Cardiac septum (tissue), 1 donor: ENCODE data around the gene CDR2. TPM values are rescaled to one million over a fixed set of nuclear protein-coding genes. Genes with fewer than 3 reads are reported as not detected.
A peak's percentile ranks its signal among the peaks of the same experiment; 100 is the strongest.

Experiments used
- DNase-seq: peaks from one replicate; pipeline ENCODE4 v3.0.0-alpha.2; 2020; ENCODE audit warnings: low spot score
- intact Hi-C: fragments of 100-400 bp; cut with DNase I; formaldehyde crosslinking; loops from one replicate; pipeline ENCODE4 v1.14.0; 2022
- total RNA-seq: library from RNA; stranded (reverse); fragmentation: NEBNext Ultra II Directional; extraction: Animal tissue kit (Norgen Biotek cat#: 25700); gene quantifications from one replicate; pipeline ENCODE4 v1.2.1, GENCODE V29; 2021
- donor health status: DM: no; HTN: no; CAD: no.

The CDR2 gene
- total RNA-seq, 1 donor from 2014 or later: 8.5 TPM

DNA sequence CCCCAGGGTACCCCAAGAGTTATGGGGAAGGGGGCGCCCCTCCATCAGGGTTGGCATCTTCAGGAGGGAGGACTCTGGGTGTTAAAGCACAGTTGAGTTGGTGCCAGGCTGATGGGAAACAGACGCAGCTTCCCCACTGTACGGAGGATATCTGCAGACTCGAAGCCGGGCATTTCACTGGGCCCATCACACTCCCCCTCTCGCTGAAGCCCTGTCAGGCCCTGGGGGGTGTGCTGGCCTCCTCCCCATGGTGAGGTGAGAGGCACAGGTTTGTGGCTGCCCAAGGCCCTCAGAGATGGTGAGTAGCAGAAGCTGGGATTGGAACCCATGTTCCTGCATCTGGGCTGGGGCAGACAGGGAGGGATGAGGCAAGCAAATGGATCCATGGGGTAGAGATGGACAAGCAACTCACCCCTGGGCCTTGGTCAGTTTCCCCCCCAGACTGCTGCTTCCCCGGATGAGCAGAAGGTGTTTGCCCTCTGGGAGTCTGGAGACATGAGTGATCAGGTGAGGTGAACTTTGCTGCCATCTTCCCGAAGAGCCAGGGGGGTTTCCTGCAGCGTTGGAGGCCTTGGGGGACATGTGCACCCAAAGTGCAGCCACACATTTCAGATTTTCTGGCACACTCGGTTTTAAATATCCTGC, 46.2 kb downstream of the CDR2 start:
- no peak for DNase-seq
- intact Hi-C loops: loop anchor here (10.0 kb wide), 1 partner anchor 87 kb away; no protein-coding TSS in a partner anchor

GRCh38 chr16:22327446-22327775, 47.0 kb downstream of the CDR2 start:
- intact Hi-C loops: loop anchor here (10.0 kb wide), 1 partner anchor 87 kb away; no protein-coding TSS in a partner anchor
- DNase-seq: peak; percentile 64

GRCh38 chr16:22326771-22327445, 47.5 kb downstream of the CDR2 start:
- intact Hi-C loops: loop anchor here (10.0 kb wide), 1 partner anchor 88 kb away; no protein-coding TSS in a partner anchor

DNA sequence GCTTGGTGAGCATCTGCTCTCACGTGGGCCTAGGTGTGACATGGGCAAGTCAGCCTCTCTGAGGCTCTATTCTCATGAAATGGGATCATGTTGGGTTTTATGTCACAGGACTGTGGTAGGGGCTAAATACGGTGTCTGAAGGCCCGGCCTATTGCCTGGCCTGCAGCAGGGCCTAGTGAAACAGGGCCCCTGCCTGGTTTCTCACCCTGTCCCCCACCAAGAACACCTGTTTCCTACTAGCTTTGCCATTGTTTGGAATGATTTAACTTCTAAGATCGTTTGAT, 48.1 kb downstream of the CDR2 start:
- DNase-seq: no peak
- intact Hi-C loops: loop anchor here (10.0 kb wide), 1 partner anchor 88 kb away; no protein-coding TSS in a partner anchor

More at GRCh38 chr16:22326771-22327445, 47.5 kb downstream of the CDR2 start:
- DNase-seq: peak; percentile 69

DNA sequence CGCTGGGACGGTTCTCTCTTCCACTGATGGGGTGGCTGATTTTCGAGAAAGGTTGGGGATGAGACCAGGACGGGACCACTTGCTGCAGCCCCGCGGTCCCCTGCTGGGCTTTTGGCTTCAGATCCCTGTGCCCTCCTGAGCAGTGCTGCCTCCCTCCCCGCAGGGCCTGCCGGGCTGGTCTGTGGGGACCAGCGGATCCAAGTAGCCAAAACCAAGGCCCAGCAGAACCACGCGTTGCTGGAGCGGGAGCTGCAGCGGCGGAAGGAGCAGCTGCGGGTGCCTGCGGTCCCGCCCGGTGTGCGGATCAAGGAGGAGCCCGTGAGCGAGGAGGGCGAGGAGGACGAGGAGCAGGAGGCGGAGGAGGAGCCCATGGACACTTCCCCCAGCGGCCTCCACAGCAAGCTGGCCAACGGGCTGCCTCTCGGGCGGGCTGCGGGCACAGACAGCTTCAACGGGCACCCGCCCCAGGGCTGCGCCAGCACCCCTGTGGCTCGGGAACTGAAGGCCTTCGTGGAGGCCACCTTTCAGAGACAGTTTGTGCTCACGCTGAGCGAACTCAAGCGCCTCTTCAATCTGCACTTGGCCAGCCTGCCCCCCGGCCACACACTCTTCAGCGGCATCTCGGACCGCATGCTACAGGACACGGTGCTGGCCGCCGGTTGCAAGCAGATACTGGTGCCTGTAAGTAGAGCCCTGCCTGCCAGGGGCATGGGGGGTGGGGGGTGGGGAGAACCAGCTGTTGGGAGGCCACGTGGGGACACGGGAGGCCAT, 48.6 kb downstream of the CDR2 start:
- intact Hi-C loops: loop anchor here (10.0 kb wide), 1 partner anchor 89 kb away; no protein-coding TSS in a partner anchor
- peak; percentile 74 for DNase-seq

DNA sequence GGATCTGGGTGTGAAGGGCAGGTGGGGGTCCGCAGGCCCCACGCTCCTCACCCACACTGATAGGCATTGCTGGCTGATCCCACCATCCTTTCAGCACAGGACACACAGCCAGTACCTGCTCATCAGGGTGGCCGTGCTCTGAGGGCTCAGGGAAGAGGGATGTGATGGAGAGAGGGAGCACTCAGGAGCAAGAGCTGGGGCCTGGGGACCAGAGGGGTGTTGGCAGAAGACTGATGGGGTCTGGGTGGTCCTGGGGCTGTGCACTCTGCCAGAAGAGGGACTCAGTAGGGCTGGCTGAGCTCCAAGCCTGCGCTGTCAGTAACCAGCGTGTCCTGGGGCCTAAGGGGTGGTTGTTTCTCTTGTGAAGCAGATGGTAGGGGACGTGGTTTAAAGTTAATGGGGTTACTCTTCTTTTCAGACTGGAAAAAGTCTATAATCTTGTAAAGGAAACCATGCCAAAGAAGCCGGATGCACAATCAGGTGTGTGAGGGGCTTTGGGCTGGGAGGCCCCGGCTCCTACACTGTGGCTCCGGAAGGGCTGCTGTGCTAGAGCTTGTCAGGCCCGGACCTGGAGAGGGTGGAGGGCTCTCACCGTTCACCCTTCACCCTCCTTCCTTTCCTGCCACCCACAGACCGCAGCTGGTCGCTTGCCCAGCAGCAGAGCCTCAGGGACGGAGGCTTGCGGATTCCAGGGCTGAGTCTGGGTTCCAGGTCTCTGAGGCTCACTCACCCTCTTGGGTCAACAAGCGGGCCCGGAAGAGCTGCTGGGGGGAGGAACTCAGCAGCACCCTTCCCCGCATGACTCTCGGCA, 49.4 kb downstream of the CDR2 start:
- intact Hi-C loops: loop anchor here (10.0 kb wide), 1 partner anchor 90 kb away; no protein-coding TSS in a partner anchor
- DNase-seq: no peak

DNA sequence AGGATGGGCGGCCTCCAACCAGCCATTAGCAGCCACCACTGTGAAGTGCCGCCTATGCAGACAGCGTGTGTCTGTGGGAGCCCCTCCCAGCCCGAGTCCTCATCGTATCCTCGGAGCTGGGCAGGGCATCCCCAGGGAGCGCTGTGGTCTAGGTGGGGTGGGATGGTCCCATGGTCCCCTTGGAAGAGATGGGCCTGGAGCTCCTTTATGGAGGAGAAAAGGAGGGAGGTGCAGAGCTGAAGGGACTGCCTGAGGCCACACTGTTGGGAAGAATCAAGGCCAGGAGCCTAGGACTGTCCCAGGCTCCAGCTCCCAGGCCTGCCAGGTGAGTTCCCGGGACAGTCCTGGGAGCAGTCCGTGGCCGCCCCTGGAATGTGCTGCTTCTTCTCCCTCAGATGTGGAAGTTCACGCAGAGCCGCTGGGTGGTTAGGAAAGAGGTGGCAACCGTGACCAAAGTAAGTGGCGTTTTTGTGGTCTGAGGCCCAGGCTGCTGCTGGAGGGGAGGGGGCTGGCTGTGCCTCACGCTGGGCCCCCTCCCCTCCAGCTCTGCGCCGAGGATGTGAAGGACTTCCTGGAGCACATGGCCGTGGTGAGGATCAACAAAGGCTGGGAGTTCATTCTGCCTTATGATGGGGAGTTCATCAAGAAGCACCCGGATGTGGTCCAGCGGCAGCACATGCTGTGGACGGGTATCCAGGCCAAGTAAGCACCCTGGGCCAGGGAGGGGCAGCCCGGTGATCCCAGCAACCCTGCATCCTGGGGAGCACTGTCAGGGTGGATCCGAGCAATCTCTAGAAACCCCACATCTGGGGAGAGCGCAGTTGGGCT, 50.2 kb downstream of the CDR2 start:
- intact Hi-C loops: loop anchor here (10.0 kb wide), 1 partner anchor 91 kb away; no protein-coding TSS in a partner anchor
- no peak for DNase-seq

- intact Hi-C loops: loop anchor here (10.0 kb wide), 1 partner anchor 91 kb away; no protein-coding TSS in a partner anchor
- DNase-seq: no peak
Observed at GRCh38 chr16:22323173-22323958, 51.1 kb downstream of the CDR2 start.

DNA sequence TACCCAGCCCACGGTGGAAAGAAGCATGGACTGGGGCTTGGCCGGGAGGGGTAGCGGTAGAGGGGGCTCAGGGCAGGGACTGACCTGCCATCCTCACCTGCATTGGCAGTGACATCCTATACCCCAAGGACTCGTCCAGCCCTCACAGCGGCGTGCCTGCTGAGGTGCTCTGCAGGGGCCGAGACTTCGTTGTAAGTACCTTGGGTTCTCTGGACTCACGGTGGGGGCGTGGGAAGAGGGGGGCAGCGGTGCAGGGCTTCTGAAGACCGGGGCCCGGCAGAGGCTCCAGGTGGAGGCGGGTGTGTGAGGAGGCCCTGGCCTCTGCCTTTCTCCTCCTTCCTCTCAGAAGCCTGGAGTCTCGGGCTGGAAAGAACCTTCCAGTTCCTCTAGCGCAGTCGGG, 51.7 kb downstream of the CDR2 start:
- intact Hi-C loops: loop anchor here (10.0 kb wide), 1 partner anchor 92 kb away; no protein-coding TSS in a partner anchor
- no peak for DNase-seq

GRCh38 chr16:22322021-22322471, 52.4 kb downstream of the CDR2 start:
- DNase-seq: no peak
- intact Hi-C loops: loop anchor here (10.0 kb wide), 1 partner anchor 93 kb away; no protein-coding TSS in a partner anchor

GRCh38 chr16:22321340-22322001, 52.9 kb downstream of the CDR2 start:
- intact Hi-C loops: loop anchor here (10.0 kb wide), 1 partner anchor 93 kb away; no protein-coding TSS in a partner anchor

GRCh38 chr16:22320572-22321339, 53.7 kb downstream of the CDR2 start:
- intact Hi-C loops: loop anchor here (10.0 kb wide), 1 partner anchor 94 kb away; no protein-coding TSS in a partner anchor
- no peak for DNase-seq

More at GRCh38 chr16:22321340-22322001, 52.9 kb downstream of the CDR2 start:
- DNase-seq: no peak

DNA sequence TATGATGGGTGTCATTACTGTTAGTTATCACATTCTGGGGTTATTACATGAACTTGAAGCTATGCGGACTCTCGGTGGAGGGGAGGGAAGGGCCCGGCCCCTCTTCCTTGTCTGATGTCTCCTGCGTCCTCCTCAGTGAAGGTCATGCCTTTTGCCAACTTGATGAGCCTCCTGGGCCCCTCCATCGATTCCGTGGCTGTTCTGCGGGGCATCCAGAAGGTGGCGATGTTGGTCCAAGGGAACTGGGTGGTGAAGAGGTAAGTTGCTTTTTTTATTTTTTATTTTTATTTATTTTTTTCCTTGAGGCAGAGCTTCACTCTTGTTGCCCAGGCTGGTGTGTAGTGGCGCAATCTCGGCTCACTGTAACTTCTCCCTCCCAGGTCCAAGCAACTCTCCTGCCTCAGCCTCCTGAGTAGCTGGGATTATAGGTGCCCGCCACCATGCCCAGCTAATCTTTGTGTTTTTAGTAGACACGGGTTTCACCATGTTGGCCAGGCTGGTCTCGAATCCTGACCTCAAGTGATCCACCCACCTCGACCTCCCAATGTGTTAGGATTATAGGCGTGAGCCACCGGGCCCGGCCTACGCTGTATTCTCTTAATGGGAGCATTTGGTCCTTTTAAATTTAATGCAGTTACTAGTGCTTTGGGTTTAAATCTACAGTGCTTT, 55.6 kb downstream of the CDR2 start:
- intact Hi-C loops: loop anchor here (5.0 kb wide), 1 partner anchor 1027 kb away; no protein-coding TSS in a partner anchor
- no peak for DNase-seq

- intact Hi-C loops: loop anchor here (5.0 kb wide), 1 partner anchor 1025 kb away; no protein-coding TSS in a partner anchor
- DNase-seq: no peak
Observed at GRCh38 chr16:22317625-22318024, 56.8 kb downstream of the CDR2 start.

DNA sequence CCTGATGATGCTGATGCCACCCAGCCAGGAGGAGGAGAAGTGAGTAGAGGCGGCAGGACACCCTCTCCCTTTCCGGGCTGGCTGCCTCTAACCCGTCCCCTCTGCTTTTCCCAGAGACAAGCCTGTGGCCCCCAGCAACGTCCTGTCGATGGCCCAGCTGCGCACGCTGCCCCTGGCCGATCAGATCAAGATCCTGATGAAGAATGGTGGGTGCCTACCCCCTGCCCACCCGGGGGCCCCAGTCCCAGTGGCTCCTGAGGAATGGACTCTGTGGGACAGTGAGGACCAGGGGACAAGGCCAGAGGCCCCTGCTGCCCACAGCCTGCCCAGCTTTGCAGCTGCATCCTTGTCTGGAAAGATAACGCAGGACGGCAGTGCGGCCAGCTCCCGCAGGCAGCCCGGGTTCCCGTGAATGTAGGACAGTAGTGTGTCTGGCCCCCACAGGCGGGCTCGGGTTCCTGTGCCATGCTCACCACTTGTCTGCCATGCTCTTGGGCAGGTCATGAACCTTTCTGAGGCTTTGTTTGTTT, 57.4 kb downstream of the CDR2 start:
- no peak for DNase-seq
- intact Hi-C loops: loop anchor here (5.0 kb wide), 1 partner anchor 1025 kb away; no protein-coding TSS in a partner anchor
